GM18519 (cell line): Measurements from ENCODE around the gene CYP2A13.
"Not testable (repeated sequence)": the region's sequence is repeated elsewhere in the genome, so short reads cannot be mapped to it uniquely, and the experiment has no call there.

Experiments used
- ATAC-seq: cut with Tn5 transposase; IDR thresholded peaks from one replicate; pipeline ENCODE4 v1.9.1; 2021; ENCODE audit warnings: mild to moderate bottlenecking, moderate library complexity; ENCODE audit not compliant: unreplicated experiment, low FRiP score

The CYP2A13 gene

DNA sequence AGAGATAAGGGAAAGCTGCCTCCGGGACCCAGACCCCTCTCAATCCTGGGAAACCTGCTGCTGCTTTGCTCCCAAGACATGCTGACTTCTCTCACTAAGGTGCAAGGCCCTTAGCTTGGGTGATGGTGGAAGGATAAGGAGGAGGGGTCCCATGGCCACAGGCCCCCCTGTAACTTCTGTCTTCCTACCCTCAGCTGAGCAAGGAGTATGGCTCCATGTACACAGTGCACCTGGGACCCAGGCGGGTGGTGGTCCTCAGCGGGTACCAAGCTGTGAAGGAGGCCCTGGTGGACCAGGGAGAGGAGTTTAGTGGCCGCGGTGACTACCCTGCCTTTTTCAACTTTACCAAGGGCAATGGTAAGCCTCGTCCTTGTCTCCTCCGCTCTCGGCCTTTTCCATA, 28.0 kb downstream of the CYP2A13 start:
- no peak for ATAC-seq

DNA sequence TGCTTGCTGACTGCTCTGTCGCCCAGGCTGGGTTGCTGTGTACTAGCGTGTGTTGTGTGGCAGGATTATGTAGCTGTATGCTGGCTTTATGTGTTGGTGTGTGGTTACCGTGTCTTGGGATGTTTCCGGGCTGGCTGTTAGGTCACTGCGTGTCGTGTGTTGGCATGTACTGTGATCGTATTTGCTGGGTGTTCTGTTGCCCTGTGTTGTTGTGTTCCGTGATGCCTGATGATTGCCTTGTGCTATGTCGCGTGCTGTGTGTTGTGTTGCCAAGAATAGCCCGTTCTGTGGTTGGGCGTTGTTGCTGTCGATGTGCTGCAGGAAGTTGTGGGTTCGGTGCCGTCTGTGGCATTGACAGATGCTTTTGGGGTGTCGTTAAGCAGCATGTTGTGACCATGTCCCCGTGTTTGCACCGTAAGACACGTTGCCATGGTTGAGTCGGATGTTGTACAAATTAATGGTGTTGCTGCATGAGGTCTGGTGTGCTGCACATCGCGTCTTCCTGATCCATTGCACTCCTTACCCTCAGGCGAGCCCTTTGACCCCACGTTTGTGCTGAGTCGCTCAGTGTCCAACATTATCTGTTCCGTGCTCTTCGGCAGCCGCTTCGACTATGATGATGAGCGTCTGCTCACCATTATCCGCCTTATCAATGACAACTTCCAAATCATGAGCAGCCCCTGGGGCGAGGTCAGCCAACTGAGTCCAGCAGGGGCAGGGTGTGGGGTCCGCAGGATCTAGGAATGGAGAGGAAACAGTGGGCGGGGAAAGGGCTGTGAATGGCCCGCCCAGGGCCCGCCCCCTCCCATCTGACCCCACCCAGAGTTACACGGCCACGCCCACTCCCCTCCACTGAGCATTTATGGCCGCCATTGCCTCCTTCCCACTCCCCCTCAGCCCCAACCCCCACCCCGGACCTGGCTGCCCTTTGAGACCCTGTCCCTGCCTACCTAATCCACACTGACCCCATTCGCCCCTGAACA, 33.0 kb downstream of the CYP2A13 start:
- not testable (repeated sequence) for ATAC-seq

DNA sequence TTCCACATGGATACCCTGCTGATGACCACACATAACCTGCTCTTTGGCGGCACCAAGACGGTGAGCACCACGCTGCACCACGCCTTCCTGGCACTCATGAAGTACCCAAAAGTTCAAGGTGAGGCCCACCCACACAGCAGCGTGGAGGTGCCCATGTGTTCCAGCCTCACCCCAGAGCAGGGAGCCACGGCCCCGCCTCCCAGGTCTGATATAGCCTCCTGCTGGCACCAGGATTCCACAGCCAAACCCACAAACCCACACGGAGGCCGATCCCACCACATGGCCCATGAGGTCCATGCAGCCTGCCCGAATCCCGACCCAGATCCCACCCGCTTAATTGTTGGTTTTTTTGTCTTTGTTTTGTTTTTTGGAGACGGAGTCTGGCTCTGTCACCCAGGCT, 34.6 kb downstream of the CYP2A13 start:
- not testable (repeated sequence) for ATAC-seq

DNA sequence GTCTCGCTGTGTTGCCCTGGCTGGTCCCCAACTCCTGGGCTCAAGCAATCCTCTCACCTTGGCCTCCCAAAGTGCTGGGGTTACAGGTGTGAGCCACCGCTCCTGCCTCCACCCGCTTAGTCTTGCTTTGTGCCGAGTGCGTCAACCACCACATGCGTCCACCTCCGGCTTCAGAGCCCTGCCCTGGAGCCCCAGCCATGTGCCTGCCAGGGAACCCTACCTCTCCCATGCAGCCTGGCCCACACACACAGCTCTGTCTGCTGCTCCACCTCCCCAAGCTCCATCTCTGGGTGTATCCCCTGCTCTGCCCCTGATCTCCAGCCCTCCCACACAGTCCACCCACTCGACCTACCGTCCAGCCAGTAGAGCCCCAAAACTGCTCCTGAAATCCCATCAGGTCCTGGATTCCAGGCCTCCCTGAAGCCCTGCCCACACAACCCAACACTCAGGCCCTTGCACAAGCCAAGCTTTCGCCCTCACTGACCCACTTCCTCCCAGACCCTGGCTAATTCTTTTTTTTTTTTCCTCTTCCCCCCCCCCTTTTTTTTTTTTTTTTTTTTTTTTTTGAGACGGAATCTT, 35.6 kb downstream of the CYP2A13 start:
- no peak for ATAC-seq

DNA sequence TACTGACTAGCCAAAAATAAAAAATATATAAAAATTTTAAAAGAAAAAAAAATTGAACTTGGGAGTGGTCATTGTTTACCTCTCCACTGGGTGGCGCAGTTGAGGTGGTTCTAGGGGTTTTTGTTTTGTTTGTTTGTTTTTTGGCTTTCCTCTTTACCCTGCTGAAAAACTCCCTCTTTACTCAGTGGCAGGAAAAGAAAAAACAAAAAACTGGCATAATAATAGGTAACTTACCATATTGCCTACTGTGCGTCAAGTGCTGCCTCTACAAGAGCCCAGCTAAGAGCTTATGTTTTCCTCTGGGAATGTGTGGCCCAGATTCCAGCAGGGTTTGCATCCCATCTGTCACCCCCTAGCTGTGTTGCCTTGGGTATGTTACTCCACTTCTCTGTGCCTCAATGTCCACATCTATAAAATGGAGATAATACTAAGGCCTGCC, 38.5 kb downstream of the CYP2A13 start:
- not testable (repeated sequence) for ATAC-seq

DNA sequence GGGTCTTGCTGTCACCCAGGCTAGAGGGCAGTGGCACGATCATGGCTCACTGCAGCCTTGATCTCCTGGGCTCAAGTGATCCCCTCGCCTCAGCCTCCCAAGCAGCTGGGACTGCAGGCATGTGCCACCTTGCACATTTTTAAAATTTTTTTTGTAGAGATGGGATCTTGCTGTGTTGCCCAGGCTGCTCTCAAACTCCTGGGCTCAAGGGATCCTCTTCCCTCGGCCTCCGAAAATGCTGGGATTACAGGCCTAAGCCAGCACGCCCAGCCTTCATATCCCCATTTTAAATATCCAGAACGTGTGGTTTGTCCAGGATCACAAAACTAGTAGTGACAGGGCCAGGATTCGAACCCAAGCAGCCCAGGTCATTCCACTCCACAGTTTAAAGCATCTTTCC, 39.1 kb downstream of the CYP2A13 start:
- not testable (repeated sequence) for ATAC-seq

GRCh38 chr19:41127801-41128300, 39.6 kb downstream of the CYP2A13 start:
- ATAC-seq = not testable (repeated sequence)

- ATAC-seq = no peak
Measured at GRCh38 chr19:41128692-41129091, 40.4 kb downstream of the CYP2A13 start.

DNA sequence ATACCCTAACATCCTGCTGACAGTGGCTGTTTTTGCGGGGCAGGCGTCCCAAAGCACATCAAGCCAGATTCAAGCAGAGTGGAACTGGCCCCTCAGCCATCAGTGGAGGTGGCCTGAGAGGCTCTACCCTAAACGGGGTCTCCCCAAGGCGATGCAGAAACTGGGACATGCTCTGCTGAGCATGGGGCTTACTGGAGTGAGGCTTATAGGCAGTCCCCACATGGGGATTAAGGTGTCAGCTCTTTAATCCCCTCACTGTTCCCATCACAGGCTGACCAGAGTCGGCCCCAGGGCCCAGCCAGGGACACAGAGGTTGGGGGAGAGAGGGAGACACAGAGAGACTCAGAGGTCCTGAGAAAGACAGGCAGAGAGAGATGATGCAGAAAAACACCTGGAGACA, 42.9 kb downstream of the CYP2A13 start:
- ATAC-seq = no peak

DNA sequence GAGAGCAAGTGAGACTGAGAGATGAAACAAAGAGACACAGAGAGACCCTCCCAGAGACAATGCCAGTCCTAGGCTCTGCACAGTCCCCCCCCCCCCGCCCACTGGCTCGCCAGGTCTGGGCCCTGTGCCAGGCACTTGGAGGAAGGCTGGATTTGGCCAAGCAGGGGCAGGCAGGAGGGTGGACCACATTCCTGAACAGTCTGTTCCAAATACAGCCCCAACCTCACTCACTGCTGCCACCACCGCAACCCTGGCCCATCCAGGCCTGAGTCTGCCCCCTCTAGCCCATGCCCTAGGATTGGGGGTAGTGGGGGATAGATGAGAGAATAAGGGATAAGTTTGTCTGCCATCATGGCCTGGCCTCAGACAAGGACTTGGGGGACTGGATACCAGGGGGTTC, 45.0 kb downstream of the CYP2A13 start:
- ATAC-seq = no peak

DNA sequence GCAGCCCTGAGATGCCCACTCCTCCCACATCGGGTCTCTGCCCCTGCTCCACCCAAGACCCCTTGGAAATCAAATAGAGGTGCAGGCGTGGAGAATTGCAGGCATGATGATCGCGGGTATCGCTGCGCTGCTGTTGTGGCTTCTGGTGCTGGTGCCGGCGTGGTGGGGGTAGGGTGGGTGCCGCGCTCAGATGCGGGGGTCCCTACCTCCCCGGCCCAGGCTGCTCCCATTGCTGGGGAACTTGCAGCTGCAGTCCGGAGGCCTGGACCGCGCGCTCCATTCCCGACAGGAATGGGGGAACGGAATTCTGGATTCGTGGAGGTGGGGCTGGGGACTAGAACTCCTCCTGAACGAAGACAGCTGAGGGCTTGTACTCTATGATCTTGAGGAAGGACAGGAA, 46.4 kb downstream of the CYP2A13 start:
- no peak for ATAC-seq

- not testable (repeated sequence) for ATAC-seq
Measured at GRCh38 chr19:41135390-41136384, 47.4 kb downstream of the CYP2A13 start.

DNA sequence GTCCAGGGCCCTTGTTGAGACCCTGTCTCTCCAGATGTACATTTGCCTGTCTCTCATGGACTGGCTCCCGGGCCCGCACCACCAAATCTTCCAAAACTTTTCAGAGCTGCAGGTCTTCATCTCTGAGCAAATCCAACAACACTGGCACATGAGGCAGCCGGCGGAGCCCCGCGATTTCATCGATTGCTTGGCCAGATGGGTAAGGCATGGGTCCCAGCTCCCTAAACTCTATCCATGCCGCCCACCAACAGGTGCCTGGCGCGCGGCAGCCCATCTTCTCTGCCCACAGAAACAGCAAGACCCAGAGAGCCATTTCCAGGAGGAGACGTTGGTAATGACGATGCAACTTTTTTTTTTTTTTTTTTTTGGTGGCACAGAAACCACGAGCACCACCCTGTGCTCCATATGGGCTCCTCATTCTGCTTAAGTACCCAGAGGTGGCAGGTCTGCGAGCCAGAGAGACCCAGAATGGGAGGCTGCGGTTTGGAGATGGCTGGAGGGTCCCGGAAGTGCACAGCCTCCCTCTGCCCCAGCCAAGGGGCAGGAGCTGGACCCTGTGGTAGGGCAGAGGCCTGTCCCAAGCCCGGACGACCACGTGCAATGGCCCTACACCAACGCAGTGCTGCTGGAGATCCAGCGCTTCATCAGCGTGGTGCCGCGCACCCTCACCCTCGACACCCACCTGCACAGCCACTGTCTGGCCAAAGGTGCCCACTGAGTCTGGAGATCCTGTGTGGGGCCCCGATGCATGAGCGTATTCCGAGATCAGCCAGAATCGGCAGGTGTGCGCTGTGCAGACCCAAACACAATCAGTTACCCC, 48.6 kb downstream of the CYP2A13 start:
- ATAC-seq = no peak

- no peak for ATAC-seq
Measured at GRCh38 chr19:41144403-41144802, 56.2 kb downstream of the CYP2A13 start.
